Mesendoderm (in vitro differentiated cells): Measurements from ENCODE around the gene C14orf93.

Experiments used
- DNase-seq: peaks from one replicate; pipeline ENCODE4 v3.0.0; 2013
- H2AK5ac ChIP-seq: 2 replicates; pipeline ENCODE4 v1.6.1; 2013; ENCODE audit warnings: low read length, inconsistent platforms
- H2BK120ac ChIP-seq: 2 replicates; pipeline ENCODE4 v1.6.1; 2013; ENCODE audit warnings: low read depth, mild to moderate bottlenecking, low read length, moderate library complexity, mixed read lengths
- H2BK15ac ChIP-seq: replicated peaks from 2 replicates; pipeline ENCODE4 v1.6.1; 2013; ENCODE audit warnings: low read depth, mild to moderate bottlenecking, moderate library complexity
- H2BK5ac ChIP-seq: 2 replicates; pipeline ENCODE4 v1.6.1; 2013; ENCODE audit warnings: low read length, inconsistent platforms
- H3K18ac ChIP-seq: 2 replicates; pipeline ENCODE4 v1.6.1; 2013; ENCODE audit warnings: mild to moderate bottlenecking, low read length, mixed read lengths
- H3K23ac ChIP-seq: one replicate; pipeline ENCODE4 v1.6.1; 2013; ENCODE audit warnings: low read length
- H3K27ac ChIP-seq: 2 replicates; pipeline ENCODE4 v1.5.1; 2013; ENCODE audit warnings: low read depth, mild to moderate bottlenecking, inconsistent platforms, low read length, moderate library complexity
- H3K27me3 ChIP-seq: 2 replicates; pipeline ENCODE4 v1.6.1; 2013; ENCODE audit warnings: low read length, control low read depth, mild to moderate bottlenecking, inconsistent platforms; ENCODE audit not compliant: insufficient read depth, poor library complexity
- H3K36me3 ChIP-seq: 2 replicates; pipeline ENCODE4 v1.6.1; 2013; ENCODE audit warnings: low read length, inconsistent platforms; ENCODE audit not compliant: control insufficient read depth, insufficient read depth
- H3K4ac ChIP-seq: one replicate; pipeline ENCODE4 v1.6.1; 2013; ENCODE audit warnings: low read depth, mild to moderate bottlenecking, low read length, moderate library complexity
- H3K4me1 ChIP-seq: 2 replicates; pipeline ENCODE4 v1.6.1; 2013; ENCODE audit warnings: low read depth, low read length, inconsistent platforms; ENCODE audit not compliant: control insufficient read depth
- H3K4me2 ChIP-seq: 2 replicates; pipeline ENCODE4 v1.6.1; 2013; ENCODE audit warnings: low read length
- H3K4me3 ChIP-seq: 2 replicates; pipeline ENCODE4 v1.5.1; 2013; ENCODE audit warnings: mild to moderate bottlenecking, low read length
- H3K56ac ChIP-seq: one replicate; pipeline ENCODE4 v1.6.1; 2013; ENCODE audit warnings: low read length
- H3K79me1 ChIP-seq: 2 replicates; pipeline ENCODE4 v1.6.1; 2013; ENCODE audit warnings: low read length, inconsistent platforms
- H3K79me2 ChIP-seq: 2 replicates; pipeline ENCODE4 v1.6.1; 2013; ENCODE audit warnings: mild to moderate bottlenecking, low read length; ENCODE audit not compliant: control insufficient read depth, insufficient read depth
- H3K9ac ChIP-seq: 2 replicates; pipeline ENCODE4 v1.6.1; 2013; ENCODE audit warnings: low read length, inconsistent platforms
- H4K5ac ChIP-seq: one replicate; pipeline ENCODE4 v1.6.1; 2013; ENCODE audit warnings: low read length
- H4K8ac ChIP-seq: one replicate; pipeline ENCODE4 v1.6.1; 2013; ENCODE audit warnings: low read depth, mild to moderate bottlenecking, control low read depth, low read length, moderate library complexity
- WGBS: extraction: QIAGEN DNeasy Blood & Tissue Kit; methylation state at CpG from one replicate; pipeline ENCODE4 v1.1.7; 2013; ENCODE audit warnings: low lambda C conversion rate, missing lambda C conversion rate; ENCODE audit not compliant: insufficient coverage; ENCODE audit errors: extremely low coverage; 5-methylcytosine and 5-hydroxymethylcytosine counted together

The C14orf93 gene

DNA sequence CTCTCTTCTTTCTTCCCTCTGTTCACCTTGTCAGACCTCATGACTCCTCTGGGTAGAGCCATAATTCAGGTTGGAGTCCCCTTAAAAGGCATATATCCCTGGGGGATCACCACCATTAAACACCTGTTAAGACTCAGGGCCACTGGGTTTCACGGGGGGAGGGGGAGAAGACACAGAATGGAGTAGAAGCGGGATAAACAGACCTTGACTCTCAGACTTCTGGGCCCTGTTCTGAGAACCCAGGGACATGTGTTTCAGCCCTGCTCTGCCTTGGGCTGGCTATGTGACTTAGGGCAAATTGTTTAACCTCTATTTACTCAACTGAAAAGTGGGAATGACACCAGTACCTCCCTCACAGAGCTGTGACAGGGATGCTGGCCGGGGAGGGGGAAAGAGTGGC is 42.7 kb upstream of the C14orf93 start:
- no CpG with 5 or more reads among the region's 3 CpGs for WGBS
- Histone ChIP-seq H3K23ac (no peak overlapping the region), H3K4me1 (no peaks in the 10 kb centered on the region), H3K79me1 (peaks cover 2% of the 10 kb centered on the region), H3K36me3 (peaks cover 2% of the 10 kb centered on the region), H4K8ac (no peak overlapping the region), H3K79me2 (no peaks in the 10 kb centered on the region), H3K56ac (no peak overlapping the region), H3K9ac (no peak overlapping the region), H3K4me3 (no peak overlapping the region), H4K5ac (no peak overlapping the region), H3K4ac (no peak overlapping the region), H2BK5ac (no peak overlapping the region), H2BK120ac (no peak overlapping the region), H2BK15ac (no peak overlapping the region), H2AK5ac (no peak overlapping the region), H3K4me2 (no peak overlapping the region), H3K18ac (no peak overlapping the region), H3K27ac (no peak overlapping the region), H3K27me3 (no peaks in the 10 kb centered on the region)
- no peak for DNase-seq

DNA sequence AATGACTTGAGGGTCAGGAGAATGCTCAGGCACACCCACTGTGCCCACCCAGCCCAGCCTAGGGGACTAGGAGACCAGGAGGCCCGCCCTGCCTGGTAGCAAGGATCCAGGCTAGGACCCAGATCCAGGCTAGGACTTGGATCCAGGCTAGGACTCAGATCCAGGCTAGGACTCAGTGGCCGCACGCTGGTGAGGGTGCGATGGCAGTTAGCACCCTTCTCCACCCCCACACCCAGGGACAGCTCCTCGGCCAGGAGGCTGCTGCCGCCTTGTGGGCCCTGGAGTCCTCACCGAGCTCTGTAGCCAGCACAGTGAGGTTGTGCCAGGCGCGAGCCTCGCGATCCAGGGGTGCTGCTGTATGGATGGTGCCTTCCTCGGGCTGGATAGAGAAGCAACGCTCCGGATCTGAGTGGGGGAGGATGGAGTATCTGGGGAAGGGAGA is 42.3 kb upstream of the C14orf93 start:
- Histone ChIP-seq H3K4me1 (no peaks in the 10 kb centered on the region), H2BK120ac (no peak overlapping the region), H3K27me3 (no peaks in the 10 kb centered on the region), H3K4me2 (no peak overlapping the region), H3K79me1 (peaks cover 2% of the 10 kb centered on the region), H4K5ac (no peak overlapping the region), H3K4ac (no peak overlapping the region), H2BK15ac (no peak overlapping the region), H2AK5ac (no peak overlapping the region), H3K27ac (no peak overlapping the region), H3K18ac (no peak overlapping the region), H2BK5ac (no peak overlapping the region), H3K23ac (no peak overlapping the region), H3K9ac (no peak overlapping the region), H3K79me2 (no peaks in the 10 kb centered on the region), H3K36me3 (peaks cover 2% of the 10 kb centered on the region), H4K8ac (no peak overlapping the region), H3K4me3 (no peak overlapping the region), H3K56ac (no peak overlapping the region)
- DNase-seq = peak; percentile 55
- no CpG with 5 or more reads among the region's 14 CpGs for WGBS

DNA sequence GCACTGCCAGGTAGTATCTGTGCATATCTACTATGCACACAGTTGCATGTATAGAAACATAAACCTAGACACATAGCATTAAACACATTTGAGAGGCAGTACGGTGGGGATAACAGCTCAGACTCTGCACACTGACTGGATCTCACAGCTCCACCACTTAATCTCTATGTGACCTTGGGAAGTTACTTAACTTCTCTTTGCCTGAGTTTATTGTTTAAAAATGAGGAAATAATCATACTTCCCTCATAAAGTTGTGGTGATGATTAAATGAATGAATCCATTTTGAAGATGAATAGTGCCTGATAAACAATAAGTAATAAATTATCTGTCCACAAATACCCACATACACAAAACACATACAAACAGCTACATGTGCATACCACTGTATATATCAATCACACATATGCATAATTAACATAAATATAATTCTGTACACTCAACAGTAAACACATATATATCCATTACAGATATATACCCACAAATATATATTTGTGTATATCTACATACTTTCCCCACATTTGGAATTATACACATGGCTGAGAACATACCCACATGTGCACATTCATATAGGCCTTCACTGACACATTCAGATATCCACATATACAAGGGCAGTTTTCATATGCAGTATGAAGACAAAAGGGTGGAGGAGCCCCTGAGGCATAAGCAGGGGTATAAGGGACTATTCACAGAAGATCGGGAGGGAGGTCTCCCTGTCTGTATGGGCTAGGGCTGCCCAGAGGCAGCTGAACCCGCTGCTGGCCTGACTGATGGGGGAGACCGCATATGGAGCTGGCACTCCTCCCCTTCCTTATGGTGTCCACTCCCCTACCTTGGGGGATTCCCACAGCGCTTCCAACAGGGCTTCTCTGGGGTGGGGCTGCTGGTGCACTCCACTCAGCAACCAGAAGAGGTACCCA is 41.5 kb upstream of the C14orf93 start:
- Histone ChIP-seq H4K8ac (no peak overlapping the region), H2AK5ac (no peak overlapping the region), H4K5ac (no peak overlapping the region)

DNA sequence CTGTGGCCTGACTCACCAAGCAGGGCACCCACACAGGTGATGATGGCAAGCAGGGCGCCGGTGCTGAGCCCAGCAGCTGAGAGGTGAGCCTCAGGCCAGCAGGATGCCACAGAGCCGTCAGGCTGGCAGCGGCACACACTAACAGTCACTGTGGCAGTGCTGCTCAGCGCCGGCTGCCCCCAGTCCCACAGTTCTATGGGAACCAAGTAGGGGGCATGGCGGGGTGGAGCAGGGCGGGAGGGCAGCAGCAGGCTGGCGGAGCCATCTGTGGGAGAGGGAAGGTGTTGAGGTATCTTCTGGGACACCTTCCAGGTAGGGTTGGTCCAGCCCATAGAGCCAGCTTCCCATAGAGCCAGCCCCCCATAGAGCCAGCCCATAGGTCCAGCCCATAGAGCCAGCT is 39.1 kb upstream of the C14orf93 start:
- Histone ChIP-seq H3K79me2 (no peaks in the 10 kb centered on the region), H3K4me3 (no peak overlapping the region), H2BK5ac (no peak overlapping the region), H3K18ac (no peak overlapping the region), H3K27ac (no peak overlapping the region), H3K9ac (no peak overlapping the region), H2BK120ac (no peak overlapping the region), H2AK5ac (no peak overlapping the region), H3K79me1 (no peaks in the 10 kb centered on the region), H3K4me2 (no peak overlapping the region), H3K36me3 (peaks cover 2% of the 10 kb centered on the region), H3K4me1 (peaks cover 4% of the 10 kb centered on the region), H3K27me3 (no peaks in the 10 kb centered on the region), H3K56ac (no peak overlapping the region), H3K23ac (no peak overlapping the region), H4K8ac (no peak overlapping the region), H3K4ac (no peak overlapping the region), H2BK15ac (no peak overlapping the region), H4K5ac (no peak overlapping the region)
- WGBS = no CpG with 5 or more reads among the region's 9 CpGs
- DNase-seq = no peak

More for the DNA sequence above, 41.5 kb upstream of the C14orf93 start:
- H3K36me3 ChIP-seq = peaks cover 2% of the 10 kb centered on the region
- no peak overlapping the region for H3K23ac ChIP-seq
- no peaks in the 10 kb centered on the region for H3K27me3 ChIP-seq
- H3K9ac ChIP-seq = no peak overlapping the region
- no peak overlapping the region for H2BK15ac ChIP-seq
- no peak overlapping the region for H3K4ac ChIP-seq
- H3K4me3 ChIP-seq = no peak overlapping the region
- H3K4me2 ChIP-seq = no peak overlapping the region
- no peaks in the 10 kb centered on the region for H3K79me2 ChIP-seq
- DNase-seq = no peak
- no peak overlapping the region for H3K18ac ChIP-seq
- no peak overlapping the region for H3K27ac ChIP-seq
- peaks cover 2% of the 10 kb centered on the region for H3K79me1 ChIP-seq
- no peak overlapping the region for H2BK5ac ChIP-seq
- no peak overlapping the region for H3K56ac ChIP-seq
- H2BK120ac ChIP-seq = no peak overlapping the region
- no CpG with 5 or more reads among the region's 5 CpGs for WGBS
- no peaks in the 10 kb centered on the region for H3K4me1 ChIP-seq

DNA sequence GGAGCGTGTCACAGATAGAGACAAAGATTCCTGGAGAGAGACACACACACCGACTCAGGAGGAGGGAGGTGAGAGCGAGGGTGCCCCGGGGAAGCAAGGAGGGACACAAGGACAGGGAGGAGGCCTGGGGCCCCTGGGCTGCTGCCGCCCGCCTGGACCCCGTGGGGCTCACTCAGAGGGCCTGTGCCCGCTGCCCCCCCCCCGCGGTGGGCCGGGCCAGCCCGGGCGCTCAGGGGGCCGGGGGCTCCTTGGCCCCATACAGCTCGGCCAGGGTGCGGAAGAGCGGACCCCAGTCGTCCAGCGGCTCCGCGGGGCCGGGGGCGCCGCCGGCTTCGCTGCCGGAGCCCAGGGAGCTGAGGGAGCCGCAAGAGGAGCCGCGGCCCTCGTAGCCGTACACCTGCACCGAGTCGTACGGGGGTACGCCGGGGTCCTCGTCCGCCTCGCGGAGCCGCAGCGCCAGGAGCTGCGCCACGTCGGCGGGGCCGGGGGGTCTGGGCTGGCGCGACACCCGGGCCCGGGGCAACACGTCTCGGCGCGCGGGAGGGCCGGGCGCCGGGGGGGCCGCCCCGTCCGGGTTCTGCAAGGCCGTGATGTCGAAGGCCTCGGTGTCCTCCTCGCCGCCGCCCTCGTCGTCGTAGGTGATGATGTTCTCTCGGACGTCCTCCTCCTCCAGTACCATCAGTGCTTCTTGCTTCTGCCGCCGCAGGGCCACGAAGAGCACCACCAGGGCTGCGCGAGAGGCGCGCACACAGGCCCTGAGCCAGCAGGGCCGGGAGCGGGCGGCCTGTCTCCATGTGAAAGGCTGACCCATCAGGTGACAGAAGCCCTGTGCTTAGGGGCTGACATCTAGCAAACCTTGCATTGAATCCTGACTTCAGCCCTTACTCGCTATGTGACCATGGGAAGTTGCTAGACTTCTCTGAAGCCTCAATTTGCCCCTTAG is 38.1 kb upstream of the C14orf93 start:
- no peak overlapping the region for H4K5ac ChIP-seq
- H3K4ac ChIP-seq = no peak overlapping the region
- H3K27ac ChIP-seq = no peak overlapping the region
- no peaks in the 10 kb centered on the region for H3K79me1 ChIP-seq
- no peak overlapping the region for H3K18ac ChIP-seq
- H3K23ac ChIP-seq = no peak overlapping the region
- peaks cover 2% of the 10 kb centered on the region for H3K36me3 ChIP-seq
- no peak overlapping the region for H3K9ac ChIP-seq
- H3K4me3 ChIP-seq = no peak overlapping the region
- no peaks in the 10 kb centered on the region for H3K79me2 ChIP-seq
- H3K4me2 ChIP-seq = no peak overlapping the region
- no peak overlapping the region for H2BK5ac ChIP-seq
- H2BK15ac ChIP-seq = no peak overlapping the region
- peaks cover 4% of the 10 kb centered on the region for H3K4me1 ChIP-seq
- no peaks in the 10 kb centered on the region for H3K27me3 ChIP-seq
- no peak overlapping the region for H2BK120ac ChIP-seq
- WGBS = no CpG with 5 or more reads among the region's 85 CpGs
- no peak overlapping the region for H3K56ac ChIP-seq
- DNase-seq = no peak
- no peak overlapping the region for H4K8ac ChIP-seq
- H2AK5ac ChIP-seq = no peak overlapping the region
